Upper lobe of right lung (tissue), 1 donor: ENCODE data around the gene FMOD. TPM values are rescaled to one million over a fixed set of nuclear protein-coding genes. Genes with fewer than 3 reads are reported as not detected.

Experiments
- ATAC-seq: fragments of 200-7000 bp; cut with Tn5 transposase; one replicate; pipeline ENCODE4 v1.9.1; 2020; ENCODE audit warnings: mild to moderate bottlenecking, moderate library complexity
- DNase-seq: peaks from one replicate; pipeline ENCODE4 v3.0.0-alpha.2; 2020
- H3K27ac ChIP-seq: fragments of 200-600 bp; one replicate; pipeline ENCODE4 v1.8.0; 2022
- H3K27me3 ChIP-seq: fragments of 200-600 bp; one replicate; pipeline ENCODE4 v1.8.0; 2022; ENCODE audit warnings: mild to moderate bottlenecking
- H3K36me3 ChIP-seq: fragments of 200-600 bp; one replicate; pipeline ENCODE4 v1.8.0; 2022
- H3K4me1 ChIP-seq: fragments of 200-600 bp; one replicate; pipeline ENCODE4 v1.8.0; 2022
- H3K4me3 ChIP-seq: fragments of 200-600 bp; one replicate; pipeline ENCODE4 v1.8.0; 2022; ENCODE audit warnings: mild to moderate bottlenecking
- H3K9me3 ChIP-seq: fragments of 200-600 bp; one replicate; pipeline ENCODE4 v1.8.0; 2022
- CTCF ChIP-seq: fragments of 200-600 bp; IDR thresholded peaks from one replicate; pipeline ENCODE4 v1.8.0; 2022; ENCODE audit warnings: antibody characterized with exemption
- intact Hi-C: fragments of 100-400 bp; cut with DNase I; formaldehyde crosslinking; loops from one replicate; pipeline ENCODE4 v1.11.0; 2022
- long read RNA-seq: library from polyadenylated mRNA; unstranded; transcript quantifications from one replicate; pipeline ENCODE4 v2.0.0, GENCODE V29; 2021
- total RNA-seq: library from RNA; stranded (reverse); fragmentation: NEBNext Ultra II Directional; extraction: Animal tissue kit (Norgen Biotek cat#: 25700); gene quantifications from one replicate; pipeline ENCODE4 v1.2.1, GENCODE V29; 2021
- donor health status: DM: no; HTN: yes; CAD: no; lungs with severe emphysema.

The FMOD gene
- total RNA-seq, result 45.1 TPM
- long read RNA-seq, transcript FMOD-201 (3 exons, 3,310 nt), result major isoform, 58 of 117 reads
- long read RNA-seq, partial matches to known transcripts, result 49 of 117 reads
- long read RNA-seq, other reads (novel, unspliced or antisense), result 10 of 117 reads

GRCh38 chr1:203351037-203351625 lies at the start of gene FMOD:
TSS of gene FMOD (minus strand) at chr1:203351122. CDS start at chr1:203348270, 2,852 bp downstream.
- peak; percentile 61 for ATAC-seq
- intact Hi-C loops, result no loop called here

GRCh38 chr1:203396595-203397194 lies 45.8 kb upstream of the FMOD start:
- intact Hi-C loops, result no loop called here
- H3K36me3 ChIP-seq, result no peaks in the 10 kb centered on the region
- H3K9me3 ChIP-seq, result no peaks in the 10 kb centered on the region
- no peak overlapping the region for H3K27ac ChIP-seq
- no peak for DNase-seq
- no peaks in the 10 kb centered on the region for H3K27me3 ChIP-seq
- ATAC-seq, result no peak
- TF ChIP-seq CTCF, result no peak
- no peak overlapping the region for H3K4me3 ChIP-seq
- no peaks in the 10 kb centered on the region for H3K4me1 ChIP-seq

More at GRCh38 chr1:203351037-203351625, at the start of gene FMOD:
- Histone ChIP-seq H3K27ac (peak within 1 kb of the TSS; percentile 58), H3K4me1 (peaks cover 12% of the 10 kb centered on the region), H3K36me3 (no peaks in the 10 kb centered on the region), H3K27me3 (no peaks in the 10 kb centered on the region), H3K9me3 (no peaks in the 10 kb centered on the region), H3K4me3 (peak within 1 kb of the TSS; percentile 41)
- DNase-seq, result no peak
- TF ChIP-seq CTCF, result no peak

- intact Hi-C loops, result no loop called here
- Histone ChIP-seq H3K36me3 (no peaks in the 10 kb centered on the region), H3K4me1 (no peaks in the 10 kb centered on the region), H3K9me3 (no peaks in the 10 kb centered on the region), H3K4me3 (no peak overlapping the region), H3K27me3 (no peaks in the 10 kb centered on the region), H3K27ac (no peak overlapping the region)
- no peak for DNase-seq
- ATAC-seq, result no peak
- TF ChIP-seq CTCF, result peak; percentile 6
Observed at GRCh38 chr1:203395751-203396150, 44.8 kb upstream of the FMOD start.

- Histone ChIP-seq H3K9me3 (no peaks in the 10 kb centered on the region), H3K4me3 (no peak overlapping the region), H3K4me1 (no peaks in the 10 kb centered on the region), H3K27ac (no peak overlapping the region), H3K36me3 (no peaks in the 10 kb centered on the region), H3K27me3 (no peaks in the 10 kb centered on the region)
- no peak for ATAC-seq
- intact Hi-C loops, result no loop called here
- no peak for DNase-seq
- no peak for TF ChIP-seq CTCF
Observed at GRCh38 chr1:203390298-203390697, 39.4 kb upstream of the FMOD start.

- Histone ChIP-seq H3K36me3 (no peaks in the 10 kb centered on the region), H3K4me1 (no peaks in the 10 kb centered on the region), H3K27ac (no peak overlapping the region), H3K27me3 (no peaks in the 10 kb centered on the region), H3K4me3 (no peak overlapping the region), H3K9me3 (no peaks in the 10 kb centered on the region)
- DNase-seq, result no peak
- intact Hi-C loops, result no loop called here
- no peak for TF ChIP-seq CTCF
- ATAC-seq, result no peak
Observed at GRCh38 chr1:203388683-203389082, 37.8 kb upstream of the FMOD start.
